NCI-H187 treated with DMSO at 0.1 percent for 48 hours (cell line): ENCODE data around the gene PLPPR3.

ENCODE experiments used
- DNase-seq: peaks from one replicate; lab custom pipeline; 2025; lab: John Stamatoyannopoulos, UW

The PLPPR3 gene

GRCh38 chr19:796692-797527 is 24.8 kb downstream of the PLPPR3 start, which contains the start of gene PTBP1:
Gene PTBP1 (plus strand): TSS chr19:797452. CDS start chr19:797498, 46 bp downstream.
- peak; percentile 99 for DNase-seq

GRCh38 chr19:795691-796581 is 25.8 kb downstream of the PLPPR3 start:
- DNase-seq: no peak

DNA sequence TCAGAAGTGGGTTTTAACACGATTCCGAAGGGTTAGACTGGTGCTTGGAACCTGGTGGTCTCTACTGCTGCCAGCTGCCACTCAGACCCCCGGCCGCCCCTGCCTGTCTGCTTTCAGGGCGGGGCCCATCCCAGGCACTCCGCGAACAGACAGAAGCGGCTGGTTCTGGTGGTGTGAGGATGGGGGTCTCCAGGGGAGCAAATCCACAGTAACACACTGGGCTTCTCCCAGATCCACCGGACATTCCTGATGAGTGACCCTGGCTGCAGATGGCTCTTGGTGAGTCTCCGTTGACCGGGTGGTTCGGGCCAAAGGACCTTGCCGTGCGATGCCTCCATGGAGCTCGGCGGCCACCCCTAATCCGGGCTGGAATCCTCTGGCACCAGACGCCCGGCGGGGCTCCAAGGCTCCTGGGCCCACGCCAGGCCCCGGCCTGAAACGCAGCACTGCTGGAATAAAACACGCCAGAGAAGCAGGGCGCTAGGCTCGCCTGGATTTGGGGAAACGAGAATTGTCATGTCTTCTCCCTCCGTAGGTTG is 26.6 kb downstream of the PLPPR3 start:
- no peak for DNase-seq

GRCh38 chr19:793806-794205 is 27.9 kb downstream of the PLPPR3 start:
- DNase-seq: no peak

DNA sequence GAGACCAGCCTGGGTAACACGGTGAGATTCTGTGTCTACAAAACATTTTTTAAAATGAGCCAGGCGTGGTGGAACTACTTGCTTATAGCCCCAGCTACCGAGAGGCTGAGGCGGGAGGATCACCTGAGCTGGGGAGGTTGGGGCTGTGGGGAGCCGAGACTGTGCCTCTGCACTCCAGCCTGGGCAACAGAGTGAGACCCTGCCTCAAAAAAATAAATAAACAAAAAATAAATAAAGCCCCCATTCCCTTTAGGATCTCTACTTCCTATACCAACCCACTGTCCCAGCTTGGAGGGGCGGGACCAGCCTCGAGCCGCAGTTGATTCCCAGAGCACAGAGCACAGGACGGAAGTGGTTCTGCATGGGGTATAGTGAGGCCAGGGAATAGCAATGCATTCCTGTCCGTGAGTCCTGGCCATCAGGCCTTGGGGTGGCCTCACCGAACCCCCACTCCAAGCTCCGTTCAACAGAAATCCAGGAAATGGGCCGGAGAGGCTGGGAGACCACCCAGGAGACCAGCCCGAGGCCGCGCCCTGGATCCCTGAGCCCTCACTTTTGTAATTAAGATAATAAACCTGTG is 29.4 kb downstream of the PLPPR3 start:
- no peak for DNase-seq

- DNase-seq: no peak
Measured at GRCh38 chr19:791567-792305, 30.0 kb downstream of the PLPPR3 start.

- no peak for DNase-seq
Measured at GRCh38 chr19:791007-791566, 30.7 kb downstream of the PLPPR3 start.

- no peak for DNase-seq
Measured at GRCh38 chr19:789701-790060, 32.1 kb downstream of the PLPPR3 start.

DNA sequence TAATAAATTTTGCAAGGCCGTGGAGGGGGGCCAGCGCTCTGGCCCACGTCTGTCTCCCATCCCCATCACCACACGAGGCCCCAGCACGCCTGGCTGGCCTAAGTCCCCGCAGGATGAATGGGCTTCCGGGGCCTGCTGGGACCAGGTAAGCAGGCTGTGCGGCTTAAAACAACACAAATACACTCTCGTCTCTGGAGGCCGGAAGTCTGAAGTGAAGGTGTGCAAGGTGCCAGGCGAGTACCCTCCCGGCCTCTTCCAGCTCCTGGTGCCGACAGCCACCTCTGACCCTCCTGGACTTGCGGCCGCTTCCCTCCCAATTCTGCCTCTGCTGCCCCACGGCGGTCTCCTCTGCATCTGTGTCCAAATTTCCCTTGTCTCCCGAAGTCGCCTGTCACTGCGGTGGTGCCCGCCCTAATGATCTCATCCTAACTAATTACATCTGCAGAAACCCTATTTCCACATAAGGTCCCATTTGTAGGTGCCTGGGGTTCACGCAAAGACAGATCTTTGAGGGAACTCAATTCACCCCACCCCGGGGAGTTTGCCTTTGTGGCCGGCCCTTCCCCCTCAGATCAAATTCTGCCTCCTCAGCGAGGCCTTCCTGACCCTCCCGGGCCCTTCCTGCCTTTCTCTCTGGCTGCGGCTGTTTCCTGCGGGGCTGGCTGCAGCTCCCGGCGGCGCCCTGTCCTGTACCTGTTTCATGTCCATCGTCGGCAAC is 32.6 kb downstream of the PLPPR3 start:
- DNase-seq: no peak

- DNase-seq: no peak
Measured at GRCh38 chr19:788686-788982, 33.1 kb downstream of the PLPPR3 start.

- no peak for DNase-seq
Measured at GRCh38 chr19:787536-787935, 34.2 kb downstream of the PLPPR3 start.

GRCh38 chr19:784541-784940 is 37.2 kb downstream of the PLPPR3 start:
- no peak for DNase-seq

GRCh38 chr19:782878-783668 is 38.7 kb downstream of the PLPPR3 start:
- no peak for DNase-seq

DNA sequence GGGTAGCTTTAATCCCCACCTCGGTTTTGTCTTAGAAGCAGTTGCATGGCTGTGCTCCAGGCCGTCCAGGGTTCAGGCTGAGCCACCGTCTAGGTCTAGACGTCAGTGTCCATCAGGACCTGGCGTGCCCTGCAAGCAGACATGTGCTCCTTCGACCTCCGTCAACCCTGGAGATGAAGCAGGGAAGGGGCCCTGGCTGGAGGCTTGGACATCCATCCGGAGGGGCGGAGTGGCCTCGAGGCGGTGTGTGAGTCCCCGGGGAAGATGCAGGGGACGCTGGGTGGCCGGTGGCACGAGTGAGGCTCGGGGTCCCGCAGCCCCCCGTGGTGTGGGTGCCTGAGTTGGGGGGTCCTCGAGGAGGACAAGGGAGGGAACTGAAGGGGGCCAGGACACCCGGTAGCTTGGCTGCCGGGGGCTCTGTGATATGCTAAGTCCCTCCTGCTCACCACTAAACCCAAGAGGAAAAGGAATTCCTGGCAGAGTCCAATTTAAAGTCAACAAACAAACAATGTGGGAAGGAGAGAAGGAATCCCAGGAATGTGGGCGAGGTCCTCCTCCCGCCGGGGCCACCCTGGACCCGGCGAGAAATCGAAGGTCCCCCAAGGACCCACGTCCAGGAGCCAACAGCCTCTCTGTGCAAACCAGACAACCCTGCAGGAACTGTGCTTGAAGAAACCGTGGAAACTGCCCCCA is 39.4 kb downstream of the PLPPR3 start:
- no peak for DNase-seq

- DNase-seq: no peak
Measured at GRCh38 chr19:781800-782184, 40.0 kb downstream of the PLPPR3 start.

GRCh38 chr19:780935-781334 is 40.8 kb downstream of the PLPPR3 start:
- no peak for DNase-seq

GRCh38 chr19:778910-779653 is 42.7 kb downstream of the PLPPR3 start:
- DNase-seq: no peak

DNA sequence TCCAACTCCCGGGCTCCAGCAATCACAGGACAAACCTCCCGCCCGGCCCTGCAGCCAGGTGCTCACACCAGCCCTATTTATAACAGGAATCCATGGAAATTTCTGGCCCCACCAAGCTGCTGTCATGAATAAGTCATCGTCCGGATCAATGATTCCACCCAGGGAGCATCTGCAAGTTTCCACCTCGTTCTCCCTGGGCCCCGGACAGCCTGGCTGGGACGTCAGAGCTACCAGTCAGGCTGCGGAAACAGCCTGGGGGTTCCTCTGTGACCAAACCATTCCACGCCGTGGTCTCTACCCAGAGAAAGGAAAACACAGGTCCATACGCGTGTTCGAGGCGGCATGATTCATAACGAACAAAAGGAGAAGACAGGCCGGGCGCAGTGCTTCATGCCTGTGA is 45.2 kb downstream of the PLPPR3 start:
- DNase-seq: no peak
